Left renal cortex interstitium (tissue), 4 donors: ENCODE data around the gene CAV1. TPM values are rescaled to one million over a fixed set of nuclear protein-coding genes. Genes with fewer than 3 reads are reported as not detected.

Experiments used
- DNase-seq, 4 donors: peaks; one replicate each; pipeline ENCODE4 v3.0.0-alpha.2; 2013; ENCODE audit warnings: low read depth in 4 of 4, low spot score in 2 of 4, missing footprints in 1 of 4
- polyA plus RNA-seq, 4 donors: library from polyadenylated mRNA; unstranded; fragments of 120-200 nt; gene quantifications; one replicate each; pipeline ENCODE4 v1.2.1, GENCODE V29; 2013; ENCODE audit not compliant: insufficient read length in 4 of 4

The CAV1 gene
- polyA plus RNA-seq, 4 donors = 25.2 to 36.1 (median 26.6) TPM

GRCh38 chr7:116528008-116528789 is 3.4 kb downstream of the CAV1 start:
- DNase-seq = no peak

DNA sequence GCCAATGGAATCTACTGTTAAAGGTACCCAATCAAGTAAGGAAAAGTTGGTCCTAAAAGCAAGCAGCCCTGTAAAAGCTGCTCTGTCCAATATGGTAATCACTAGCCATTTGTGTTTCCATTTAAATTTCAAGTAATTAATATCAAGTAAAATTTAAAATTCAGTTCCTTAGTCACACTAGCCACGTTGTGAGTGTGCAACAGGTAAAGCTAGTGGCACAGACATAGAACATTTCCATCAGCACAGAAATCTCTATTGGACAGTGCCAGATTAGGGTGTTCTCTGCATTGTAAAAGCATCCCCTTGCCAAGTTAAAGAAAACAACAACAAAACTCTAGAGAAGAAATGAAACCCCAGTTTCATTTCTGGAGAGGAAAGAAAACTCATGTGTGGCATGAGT is 4.4 kb downstream of the CAV1 start:
- no peak for DNase-seq

GRCh38 chr7:116530107-116530820 is 5.4 kb downstream of the CAV1 start:
- no peak for DNase-seq

GRCh38 chr7:116532102-116532688 is 7.4 kb downstream of the CAV1 start:
- no peak for DNase-seq

GRCh38 chr7:116534790-116535189 is 10.0 kb downstream of the CAV1 start:
- no peak for DNase-seq

GRCh38 chr7:116535416-116535815 is 10.6 kb downstream of the CAV1 start:
- no peak for DNase-seq

DNA sequence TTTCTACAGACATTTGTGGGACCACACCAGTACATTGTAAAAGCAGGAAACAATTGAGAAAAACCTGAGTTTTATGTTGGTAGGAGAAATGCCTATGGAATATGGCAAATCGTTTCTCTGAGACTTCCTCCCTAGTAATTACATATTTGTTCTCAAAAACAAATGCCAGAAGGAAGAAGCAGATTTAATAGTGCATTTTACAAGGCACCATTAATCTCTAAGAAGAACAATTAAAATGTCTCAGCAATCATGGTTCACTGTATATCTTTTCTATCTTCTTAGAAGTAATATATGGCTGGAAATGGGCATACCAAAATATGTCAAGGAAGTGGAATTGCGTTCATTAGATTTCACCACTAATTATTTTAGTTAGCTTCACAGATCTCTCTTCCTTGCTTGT is 13.3 kb downstream of the CAV1 start:
- no peak for DNase-seq

GRCh38 chr7:116539879-116540278 is 15.0 kb downstream of the CAV1 start:
- no peak for DNase-seq

- no peak for DNase-seq
Measured at GRCh38 chr7:116540743-116541142, 15.9 kb downstream of the CAV1 start.

- no peak for DNase-seq
Measured at GRCh38 chr7:116541951-116542350, 17.1 kb downstream of the CAV1 start.

GRCh38 chr7:116542618-116543017 is 17.8 kb downstream of the CAV1 start:
- DNase-seq = no peak

- no peak for DNase-seq
Measured at GRCh38 chr7:116543664-116544063, 18.8 kb downstream of the CAV1 start.

DNA sequence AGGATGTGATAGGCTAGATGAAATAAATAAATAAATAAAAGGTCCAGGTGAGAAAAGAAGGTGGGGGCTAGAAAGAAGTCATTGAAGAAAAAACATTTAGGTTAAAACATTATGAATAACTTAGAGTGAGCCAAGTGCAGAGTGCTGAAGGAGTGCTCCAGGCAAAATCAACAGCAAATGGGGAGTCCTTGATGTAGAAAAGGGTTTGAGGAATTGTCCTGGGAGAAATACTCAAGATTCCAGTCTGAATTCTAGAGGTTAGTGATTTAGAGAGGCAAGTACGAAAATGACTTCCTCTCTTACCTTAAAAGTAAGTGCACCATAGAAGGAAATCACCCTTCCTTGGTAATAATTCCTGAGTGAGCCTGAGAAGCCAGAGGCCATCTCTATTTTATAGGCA is 19.7 kb downstream of the CAV1 start:
- DNase-seq = no peak

DNA sequence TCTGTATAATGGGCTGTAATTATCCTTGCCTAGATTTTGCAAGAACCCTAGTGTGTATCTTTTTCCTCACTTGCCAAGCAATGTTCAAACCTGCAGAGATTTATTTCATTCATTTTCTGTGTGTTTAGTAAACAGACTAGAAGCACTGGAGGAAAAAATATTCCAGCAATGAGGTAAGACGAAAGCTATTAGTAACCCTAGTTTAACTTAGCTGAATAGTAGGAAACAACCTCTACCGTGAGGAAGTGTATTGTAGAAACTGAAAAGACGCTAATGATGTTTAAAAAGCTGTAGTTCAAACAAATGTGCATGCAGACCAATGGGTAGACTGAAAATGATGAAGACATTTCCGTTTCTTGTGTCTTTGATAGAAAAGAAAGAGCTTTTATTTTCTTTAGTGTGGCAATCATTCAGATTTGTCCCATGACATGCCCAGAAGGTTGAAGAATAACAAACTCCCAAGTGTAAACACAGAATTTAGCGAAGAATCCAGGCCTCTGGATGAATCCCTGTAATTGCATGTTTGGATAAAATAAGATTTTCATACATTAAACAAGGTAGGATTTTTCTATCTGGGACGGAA is 20.7 kb downstream of the CAV1 start:
- DNase-seq = no peak

GRCh38 chr7:116546054-116546453 is 21.2 kb downstream of the CAV1 start:
- DNase-seq = no peak

- DNase-seq = no peak
Measured at GRCh38 chr7:116546916-116547315, 22.1 kb downstream of the CAV1 start.

DNA sequence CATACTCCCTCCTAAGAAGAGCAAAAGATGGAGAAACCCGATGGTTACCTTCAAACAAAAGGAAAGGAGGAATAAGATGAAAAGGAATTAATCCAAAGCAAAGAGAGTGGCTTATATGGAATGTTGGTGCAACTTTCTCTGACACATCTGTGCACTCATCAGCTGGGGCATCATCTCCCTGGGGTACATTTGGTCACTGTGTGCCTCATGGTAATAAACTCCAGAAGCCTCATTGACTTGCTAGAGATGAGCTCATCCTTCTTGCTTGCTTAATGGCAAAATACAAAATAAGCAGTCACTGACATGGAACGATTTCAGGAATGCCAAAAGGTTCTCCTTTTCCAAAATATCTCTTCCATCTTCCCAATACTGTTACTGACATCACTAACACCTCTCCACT is 22.5 kb downstream of the CAV1 start:
- DNase-seq = no peak

DNA sequence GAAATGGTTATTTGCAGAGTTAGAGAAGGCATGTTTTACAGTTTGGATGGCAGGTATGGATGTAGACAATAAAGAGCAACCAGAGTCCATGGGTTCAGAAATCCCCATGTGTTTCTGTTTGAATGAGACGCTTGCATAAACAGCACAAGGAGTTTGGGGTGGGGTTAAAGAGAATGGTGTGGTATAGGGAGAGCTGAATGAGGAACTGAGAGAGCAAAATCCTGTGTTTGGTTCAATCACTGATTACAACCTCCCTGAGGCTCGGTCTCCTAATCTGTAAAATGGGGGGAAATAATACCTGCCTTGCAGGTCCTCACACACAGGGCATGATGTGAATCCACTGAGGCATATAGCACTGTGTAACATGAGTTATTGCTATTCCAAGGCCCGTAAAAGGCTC is 23.7 kb downstream of the CAV1 start:
- DNase-seq = no peak

DNA sequence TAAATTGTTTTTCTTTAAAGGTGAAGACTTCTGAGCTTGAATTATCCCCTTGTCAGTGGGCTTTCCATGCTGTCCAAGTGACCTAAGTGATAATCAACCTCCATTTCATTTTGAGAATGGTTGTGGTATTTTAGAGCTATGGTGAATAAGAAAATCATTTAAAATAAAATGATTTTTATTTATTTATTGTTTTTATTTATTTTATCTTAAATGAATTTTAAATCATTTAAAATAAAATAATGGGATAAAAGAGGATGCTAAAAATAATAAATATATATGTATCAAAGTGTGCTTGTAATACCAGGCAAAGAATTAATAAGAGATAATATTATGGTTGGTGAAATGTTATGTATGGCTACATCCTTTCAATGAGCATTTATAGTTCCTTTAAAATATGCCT is 24.5 kb downstream of the CAV1 start:
- no peak for DNase-seq

DNA sequence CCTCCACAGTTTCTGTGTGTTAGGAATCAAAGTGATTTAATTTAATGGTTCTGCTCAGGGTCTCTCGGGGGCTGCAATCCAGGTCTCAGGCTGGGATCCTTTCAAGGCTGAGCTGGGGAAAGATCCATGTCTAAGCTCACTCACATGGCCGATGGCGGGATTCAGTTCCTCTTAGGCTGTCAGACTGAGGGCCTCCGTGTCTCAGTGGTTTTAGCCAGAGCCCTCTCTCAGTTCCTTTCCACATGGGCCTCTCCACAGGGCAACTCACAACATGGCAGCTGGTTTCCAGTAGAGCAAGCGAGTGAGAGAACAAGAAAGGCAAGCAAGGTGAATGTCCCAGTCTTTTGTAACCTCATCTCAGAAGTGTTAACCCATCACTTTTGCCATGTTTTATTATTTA is 26.9 kb downstream of the CAV1 start:
- DNase-seq = no peak

GRCh38 chr7:116552602-116553001 is 27.8 kb downstream of the CAV1 start:
- no peak for DNase-seq
